ENCODE data around the gene LARP4. TPM values are rescaled to one million over a fixed set of nuclear protein-coding genes. Genes with fewer than 3 reads are reported as not detected.
"Not testable (repeated sequence)": the region's sequence is repeated elsewhere in the genome, so short reads cannot be mapped to it uniquely, and the experiment has no call there.

Gene LARP4
- total RNA-seq, 1 experiment from 2014 or later = 78.8 TPM

- H3K27me3 Mint-ChIP-seq (ENCODE audit: insufficient read depth, unreplicated experiment) = no peaks in the 10 kb centered on the region
- BruUV-seq (replicated peaks) = no TSS peak
- ChIA-PET POLR2A (interaction anchor here (0.7 to 2.2 kb wide), 2 partner anchors 15 to 40 kb away, joined by 3 to 7 read pairs; no protein-coding TSS in a partner anchor), CTCF (interaction anchor here (0.6 kb wide), 2 partner anchors 14 to 18 kb away, joined by 3 read pairs; no protein-coding TSS in a partner anchor)
- no peaks in the 10 kb centered on the region for H3K9me3 Mint-ChIP-seq (ENCODE audit: unreplicated experiment)
- no peak for TF ChIP-seq CTCF (IDR thresholded peaks at IDR 0.05; ENCODE audit: unreplicated experiment)
- H3K36me3 Mint-ChIP-seq (ENCODE audit: insufficient read depth, unreplicated experiment) = peaks cover 92% of the 10 kb centered on the region
- DNase-seq (ENCODE audit: unreplicated experiment) = no peak
- no peak overlapping the region for H3K4me3 Mint-ChIP-seq (ENCODE audit: unreplicated experiment)
- intact Hi-C loops (cut with micrococcal nuclease) = no loop called here
- no peak overlapping the region for H3K27ac Mint-ChIP-seq (ENCODE audit: low read depth, unreplicated experiment)
- peaks cover 7% of the 10 kb centered on the region for H3K4me1 Mint-ChIP-seq (ENCODE audit: insufficient read depth, unreplicated experiment)
These were observed 39.6 kb downstream of the LARP4 start for GRCh38 chr12:50440288-50440687.

GRCh38 chr12:50441763-50442162 is 41.1 kb downstream of the LARP4 start:
- H3K27me3 Mint-ChIP-seq (ENCODE audit: insufficient read depth, unreplicated experiment) = no peaks in the 10 kb centered on the region

GRCh38 chr12:50442178-50442908 is 41.7 kb downstream of the LARP4 start:
- Mint-ChIP-seq H3K36me3 (ENCODE audit: insufficient read depth, unreplicated experiment) (peaks cover 95% of the 10 kb centered on the region), H3K9me3 (ENCODE audit: unreplicated experiment) (no peaks in the 10 kb centered on the region), H3K27ac (ENCODE audit: low read depth, unreplicated experiment) (peak overlapping the region; percentile 49), H3K4me3 (ENCODE audit: unreplicated experiment) (no peak overlapping the region), H3K4me1 (ENCODE audit: insufficient read depth, unreplicated experiment) (peaks cover 10% of the 10 kb centered on the region), H3K27me3 (ENCODE audit: insufficient read depth, unreplicated experiment) (no peaks in the 10 kb centered on the region)
- BruUV-seq (replicated peaks) = TSS peak; percentile 3
- intact Hi-C loops (cut with micrococcal nuclease) = no loop called here
- POLR2A ChIA-PET = interaction anchor here (1.2 to 1.8 kb wide), 4 partner anchors 10 to 41 kb away, joined by 4 to 8 read pairs (median 4); no protein-coding TSS in a partner anchor
- TF ChIP-seq CTCF (IDR thresholded peaks at IDR 0.05; ENCODE audit: unreplicated experiment) = no peak
- no peak for DNase-seq (ENCODE audit: unreplicated experiment)
- CTCF ChIA-PET = interaction anchor here (0.6 kb wide), 1 partner anchor 33 kb away, joined by 3 read pairs; no protein-coding TSS in a partner anchor

More at GRCh38 chr12:50441763-50442162, 41.1 kb downstream of the LARP4 start:
- ChIA-PET CTCF (no interaction called here), POLR2A (no interaction called here)
- Mint-ChIP-seq H3K4me1 (ENCODE audit: insufficient read depth, unreplicated experiment) (peaks cover 10% of the 10 kb centered on the region), H3K4me3 (ENCODE audit: unreplicated experiment) (no peak overlapping the region), H3K27ac (ENCODE audit: low read depth, unreplicated experiment) (peak overlapping the region; percentile 49), H3K36me3 (ENCODE audit: insufficient read depth, unreplicated experiment) (peaks cover 92% of the 10 kb centered on the region), H3K9me3 (ENCODE audit: unreplicated experiment) (no peaks in the 10 kb centered on the region)
- intact Hi-C loops (cut with micrococcal nuclease) = no loop called here
- TF ChIP-seq CTCF (IDR thresholded peaks at IDR 0.05; ENCODE audit: unreplicated experiment) = no peak
- BruUV-seq (replicated peaks) = no TSS peak
- no peak for DNase-seq (ENCODE audit: unreplicated experiment)

- H3K4me1 Mint-ChIP-seq (ENCODE audit: insufficient read depth, unreplicated experiment); H3K27ac Mint-ChIP-seq (ENCODE audit: low read depth, unreplicated experiment); intact Hi-C loops (cut with micrococcal nuclease); H3K9me3 Mint-ChIP-seq (ENCODE audit: unreplicated experiment); H3K4me3 Mint-ChIP-seq (ENCODE audit: unreplicated experiment); BruUV-seq (replicated peaks); DNase-seq (ENCODE audit: unreplicated experiment); H3K27me3 Mint-ChIP-seq (ENCODE audit: insufficient read depth, unreplicated experiment): not testable (repeated sequence)
- H3K36me3 Mint-ChIP-seq (ENCODE audit: insufficient read depth, unreplicated experiment) = peaks cover 90% of the 10 kb centered on the region
- ChIA-PET POLR2A (interaction anchor here (1.3 kb wide), 1 partner anchor 18 kb away, joined by 5 read pairs; no protein-coding TSS in a partner anchor), CTCF (interaction anchor here (0.8 kb wide), 1 partner anchor 16 kb away, joined by 4 read pairs; no protein-coding TSS in a partner anchor)
These were observed 49.0 kb downstream of the LARP4 start for GRCh38 chr12:50449671-50450070.

Data from MCF 10A (cell line).